GM21447 (cell line): ENCODE data around the gene ASTN1.

Experiments used
- ATAC-seq: cut with Tn5 transposase; IDR thresholded peaks from one replicate; pipeline ENCODE4 v1.9.1; 2021; ENCODE audit not compliant: unreplicated experiment

Gene ASTN1

GRCh38 chr1:176847052-176847451 lies 317.5 kb downstream of the ASTN1 start:
- no peak for ATAC-seq

GRCh38 chr1:176843352-176844297 lies 320.9 kb downstream of the ASTN1 start:
- ATAC-seq: no peak

- no peak for ATAC-seq
Observed at GRCh38 chr1:176841238-176841637, 323.3 kb downstream of the ASTN1 start.

- ATAC-seq: no peak
Observed at GRCh38 chr1:176839216-176839615, 325.3 kb downstream of the ASTN1 start.

GRCh38 chr1:176838276-176838995 lies 326.1 kb downstream of the ASTN1 start:
- ATAC-seq: no peak

- no peak for ATAC-seq
Observed at GRCh38 chr1:176837708-176838107, 326.8 kb downstream of the ASTN1 start.

- ATAC-seq: no peak
Observed at GRCh38 chr1:176831150-176831549, 333.4 kb downstream of the ASTN1 start.

- ATAC-seq: no peak
Observed at GRCh38 chr1:176829261-176829660, 335.3 kb downstream of the ASTN1 start.

GRCh38 chr1:176826265-176826664 lies 338.2 kb downstream of the ASTN1 start:
- no peak for ATAC-seq

- ATAC-seq: no peak
Observed at GRCh38 chr1:176820391-176821031, 344.0 kb downstream of the ASTN1 start.

- no peak for ATAC-seq
Observed at GRCh38 chr1:176816232-176816631, 348.3 kb downstream of the ASTN1 start.

- no peak for ATAC-seq
Observed at GRCh38 chr1:176815621-176816020, 348.9 kb downstream of the ASTN1 start.

GRCh38 chr1:176811511-176812288 lies 352.8 kb downstream of the ASTN1 start:
- no peak for ATAC-seq

- ATAC-seq: no peak
Observed at GRCh38 chr1:176809292-176809691, 355.2 kb downstream of the ASTN1 start.
